NT2/D1 (cell line): ENCODE data around the gene PLP2.
A peak's percentile ranks its signal among the peaks of the same experiment; 100 is the strongest.

Experiments used
- DNase-seq: peaks from one replicate; pipeline ENCODE4 v3.0.0-alpha.2; 2011; ENCODE audit warnings: low read depth, low spot score
- H3K27me3 ChIP-seq: 2 replicates; pipeline ENCODE4 v1.6.0; 2011; ENCODE audit warnings: mild to moderate bottlenecking; ENCODE audit not compliant: insufficient read length, insufficient read depth
- H3K36me3 ChIP-seq: 2 replicates; pipeline ENCODE4 v1.6.1; 2011; ENCODE audit warnings: mild to moderate bottlenecking, low read length, mixed read lengths; ENCODE audit not compliant: insufficient read depth, insufficient read length
- H3K4me1 ChIP-seq: 2 replicates; pipeline ENCODE4 v1.5.1; 2011; ENCODE audit not compliant: insufficient read depth, insufficient read length
- H3K4me3 ChIP-seq: 2 replicates; pipeline ENCODE4 v1.5.1; 2011; ENCODE audit warnings: low read depth; ENCODE audit not compliant: insufficient read length
- H3K9ac ChIP-seq: 2 replicates; pipeline ENCODE4 v1.6.0; 2011; ENCODE audit warnings: low read depth; ENCODE audit not compliant: insufficient read length
- H3K9me3 ChIP-seq: 2 replicates; pipeline ENCODE4 v1.5.1; 2011; ENCODE audit warnings: mild to moderate bottlenecking, low read length; ENCODE audit not compliant: insufficient read depth
- SUZ12 ChIP-seq: IDR thresholded peaks from 2 replicates; pipeline ENCODE4 v1.6.1; 2011; ENCODE audit not compliant: insufficient read length, insufficient read depth; ENCODE audit errors: extremely low read depth
- YY1 ChIP-seq: IDR thresholded peaks from 2 replicates; pipeline ENCODE4 v1.6.1; 2011; ENCODE audit not compliant: insufficient read length, insufficient read depth
- ZNF274 ChIP-seq: IDR thresholded peaks from 2 replicates; pipeline ENCODE4 v1.6.1; 2011; ENCODE audit warnings: mild to moderate bottlenecking, low read depth, low read length

Gene PLP2

GRCh38 chrX:49157194-49157593 is 14.5 kb upstream of the PLP2 start:
- no peaks in the 10 kb centered on the region for H3K36me3 ChIP-seq
- no peak overlapping the region for H3K4me3 ChIP-seq
- no peaks in the 10 kb centered on the region for H3K9me3 ChIP-seq
- H3K9ac ChIP-seq, result no peak overlapping the region
- TF ChIP-seq YY1 (no peak), ZNF274 (no peak), SUZ12 (no peak)
- no peak for DNase-seq
- H3K27me3 ChIP-seq, result peaks cover 4% of the 10 kb centered on the region
- H3K4me1 ChIP-seq, result no peaks in the 10 kb centered on the region

GRCh38 chrX:49160908-49161307 is 10.8 kb upstream of the PLP2 start:
- H3K36me3 ChIP-seq, result no peaks in the 10 kb centered on the region
- no peak for DNase-seq
- H3K9ac ChIP-seq, result no peak overlapping the region
- peaks cover 15% of the 10 kb centered on the region for H3K27me3 ChIP-seq
- peaks cover 5% of the 10 kb centered on the region for H3K4me1 ChIP-seq
- no peaks in the 10 kb centered on the region for H3K9me3 ChIP-seq
- no peak overlapping the region for H3K4me3 ChIP-seq
- TF ChIP-seq SUZ12 (no peak), YY1 (no peak), ZNF274 (no peak)

- Histone ChIP-seq H3K36me3 (no peaks in the 10 kb centered on the region), H3K9ac (no peak overlapping the region), H3K9me3 (no peaks in the 10 kb centered on the region), H3K4me3 (no peak overlapping the region), H3K4me1 (peaks cover 7% of the 10 kb centered on the region), H3K27me3 (peaks cover 15% of the 10 kb centered on the region)
- DNase-seq, result no peak
- TF ChIP-seq ZNF274 (no peak), SUZ12 (no peak), YY1 (no peak)
Measured at GRCh38 chrX:49161632-49162031, 10.1 kb upstream of the PLP2 start.

- Histone ChIP-seq H3K27me3 (peaks cover 15% of the 10 kb centered on the region), H3K9me3 (no peaks in the 10 kb centered on the region), H3K36me3 (no peaks in the 10 kb centered on the region), H3K4me3 (peak within 1 kb of the TSS; percentile 46), H3K4me1 (peaks cover 8% of the 10 kb centered on the region), H3K9ac (peak within 1 kb of the TSS; percentile 74)
- DNase-seq, result no peak
- TF ChIP-seq SUZ12 (no peak), ZNF274 (no peak), YY1 (no peak)
Measured at GRCh38 chrX:49162620-49163019, 9.1 kb upstream of the PLP2 start, which contains the start of gene MAGIX. Gene MAGIX, plus strand, starts transcription at chrX:49162758. Its CDS starts 132 bp downstream, at chrX:49162890.

GRCh38 chrX:49163555-49164419 is 7.9 kb upstream of the PLP2 start:
- no peaks in the 10 kb centered on the region for H3K36me3 ChIP-seq
- peaks cover 15% of the 10 kb centered on the region for H3K27me3 ChIP-seq
- H3K9me3 ChIP-seq, result no peaks in the 10 kb centered on the region
- peak; percentile 85 for DNase-seq
- H3K4me3 ChIP-seq, result peak overlapping the region; percentile 46
- peaks cover 8% of the 10 kb centered on the region for H3K4me1 ChIP-seq
- peak overlapping the region; percentile 74 for H3K9ac ChIP-seq
- TF ChIP-seq SUZ12 (no peak), ZNF274 (no peak), YY1 (no peak)

- H3K4me1 ChIP-seq, result peaks cover 8% of the 10 kb centered on the region
- peaks cover 15% of the 10 kb centered on the region for H3K27me3 ChIP-seq
- H3K9me3 ChIP-seq, result no peaks in the 10 kb centered on the region
- H3K4me3 ChIP-seq, result no peak overlapping the region
- H3K36me3 ChIP-seq, result no peaks in the 10 kb centered on the region
- no peak overlapping the region for H3K9ac ChIP-seq
- TF ChIP-seq SUZ12 (no peak), ZNF274 (no peak), YY1 (no peak)
- DNase-seq, result no peak
Measured at GRCh38 chrX:49164589-49165360, 6.9 kb upstream of the PLP2 start.
